Suppressor macrophage treated with lipopolysaccharide for 1 hour (primary cell): Measurements from ENCODE around the gene KSR1.

Experiments used
- DNase-seq, 3 donors: peaks; one replicate each; pipeline ENCODE4 v3.0.0-alpha.2; 2020 to 2022

The KSR1 gene

GRCh38 chr17:27518545-27519521 lies 62.6 kb downstream of the KSR1 start:
- DNase-seq = no peak

- no peak for DNase-seq
Observed at GRCh38 chr17:27519550-27519949, 63.3 kb downstream of the KSR1 start.

GRCh38 chr17:27520491-27521185 lies 64.4 kb downstream of the KSR1 start:
- no peak for DNase-seq

GRCh38 chr17:27521281-27522027 lies 65.2 kb downstream of the KSR1 start:
- no peak for DNase-seq

GRCh38 chr17:27522028-27522635 lies 65.9 kb downstream of the KSR1 start:
- DNase-seq = no peak

- no peak for DNase-seq
Observed at GRCh38 chr17:27523712-27524111, 67.5 kb downstream of the KSR1 start.

GRCh38 chr17:27524594-27524993 lies 68.3 kb downstream of the KSR1 start:
- DNase-seq = no peak

GRCh38 chr17:27525316-27525715 lies 69.1 kb downstream of the KSR1 start:
- no peak for DNase-seq

GRCh38 chr17:27525836-27526603 lies 69.8 kb downstream of the KSR1 start:
- DNase-seq = peak; percentile 18 to 36 (median 22)

- DNase-seq = peak; percentile 56 to 74 (median 63)
Observed at GRCh38 chr17:27526604-27527002, 70.4 kb downstream of the KSR1 start.

- peak; percentile 50 to 87 (median 82) for DNase-seq
Observed at GRCh38 chr17:27529230-27529796, 73.1 kb downstream of the KSR1 start.

- peak; percentile 64 to 74 (median 66) for DNase-seq
Observed at GRCh38 chr17:27530764-27531391, 74.6 kb downstream of the KSR1 start.

GRCh38 chr17:27531469-27531961 lies 75.3 kb downstream of the KSR1 start:
- DNase-seq = peak in 1 of 3 donors; percentile 22

GRCh38 chr17:27532269-27533263 lies 76.3 kb downstream of the KSR1 start:
- peak; percentile 81 to 86 (median 83) for DNase-seq

GRCh38 chr17:27533874-27534815 lies 77.9 kb downstream of the KSR1 start:
- DNase-seq = no peak

- DNase-seq = no peak
Observed at GRCh38 chr17:27535178-27535928, 79.1 kb downstream of the KSR1 start.

GRCh38 chr17:27535975-27536374 lies 79.7 kb downstream of the KSR1 start:
- no peak for DNase-seq

GRCh38 chr17:27536781-27537180 lies 80.5 kb downstream of the KSR1 start:
- DNase-seq = no peak
